ENCODE measurements around the gene NPPA. TPM values are rescaled to one million over a fixed set of nuclear protein-coding genes. Genes with fewer than 3 reads are reported as not detected.

Gene NPPA
- total and polyA plus RNA-seq, 9 of the 15 experiments (the other 6 are each of a cell fraction or from before 2014, with no cell fraction given) = not detected

GRCh38 chr1:11858968-11859871, 11.6 kb upstream of the NPPA start (continued):
- TF ChIP-seq ATF2 (CRISPR knock-in tag; IDR thresholded peaks at IDR 0.05) = peak; percentile 73; the same call in 1 of the 2 replicates
- TF ChIP-seq ZBTB5 (IDR thresholded peaks at IDR 0.05) = no peak
- no peak for TF ChIP-seq ZKSCAN3 (CRISPR knock-in tag; IDR thresholded peaks at IDR 0.05)
- 0 out of 2 replicates have a peak, but pooled peaks have one; percentile 33 for TF ChIP-seq MTA3 (IDR thresholded peaks at IDR 0.05; ENCODE audit: borderline replicate concordance)
- TF ChIP-seq, protein P1, sequence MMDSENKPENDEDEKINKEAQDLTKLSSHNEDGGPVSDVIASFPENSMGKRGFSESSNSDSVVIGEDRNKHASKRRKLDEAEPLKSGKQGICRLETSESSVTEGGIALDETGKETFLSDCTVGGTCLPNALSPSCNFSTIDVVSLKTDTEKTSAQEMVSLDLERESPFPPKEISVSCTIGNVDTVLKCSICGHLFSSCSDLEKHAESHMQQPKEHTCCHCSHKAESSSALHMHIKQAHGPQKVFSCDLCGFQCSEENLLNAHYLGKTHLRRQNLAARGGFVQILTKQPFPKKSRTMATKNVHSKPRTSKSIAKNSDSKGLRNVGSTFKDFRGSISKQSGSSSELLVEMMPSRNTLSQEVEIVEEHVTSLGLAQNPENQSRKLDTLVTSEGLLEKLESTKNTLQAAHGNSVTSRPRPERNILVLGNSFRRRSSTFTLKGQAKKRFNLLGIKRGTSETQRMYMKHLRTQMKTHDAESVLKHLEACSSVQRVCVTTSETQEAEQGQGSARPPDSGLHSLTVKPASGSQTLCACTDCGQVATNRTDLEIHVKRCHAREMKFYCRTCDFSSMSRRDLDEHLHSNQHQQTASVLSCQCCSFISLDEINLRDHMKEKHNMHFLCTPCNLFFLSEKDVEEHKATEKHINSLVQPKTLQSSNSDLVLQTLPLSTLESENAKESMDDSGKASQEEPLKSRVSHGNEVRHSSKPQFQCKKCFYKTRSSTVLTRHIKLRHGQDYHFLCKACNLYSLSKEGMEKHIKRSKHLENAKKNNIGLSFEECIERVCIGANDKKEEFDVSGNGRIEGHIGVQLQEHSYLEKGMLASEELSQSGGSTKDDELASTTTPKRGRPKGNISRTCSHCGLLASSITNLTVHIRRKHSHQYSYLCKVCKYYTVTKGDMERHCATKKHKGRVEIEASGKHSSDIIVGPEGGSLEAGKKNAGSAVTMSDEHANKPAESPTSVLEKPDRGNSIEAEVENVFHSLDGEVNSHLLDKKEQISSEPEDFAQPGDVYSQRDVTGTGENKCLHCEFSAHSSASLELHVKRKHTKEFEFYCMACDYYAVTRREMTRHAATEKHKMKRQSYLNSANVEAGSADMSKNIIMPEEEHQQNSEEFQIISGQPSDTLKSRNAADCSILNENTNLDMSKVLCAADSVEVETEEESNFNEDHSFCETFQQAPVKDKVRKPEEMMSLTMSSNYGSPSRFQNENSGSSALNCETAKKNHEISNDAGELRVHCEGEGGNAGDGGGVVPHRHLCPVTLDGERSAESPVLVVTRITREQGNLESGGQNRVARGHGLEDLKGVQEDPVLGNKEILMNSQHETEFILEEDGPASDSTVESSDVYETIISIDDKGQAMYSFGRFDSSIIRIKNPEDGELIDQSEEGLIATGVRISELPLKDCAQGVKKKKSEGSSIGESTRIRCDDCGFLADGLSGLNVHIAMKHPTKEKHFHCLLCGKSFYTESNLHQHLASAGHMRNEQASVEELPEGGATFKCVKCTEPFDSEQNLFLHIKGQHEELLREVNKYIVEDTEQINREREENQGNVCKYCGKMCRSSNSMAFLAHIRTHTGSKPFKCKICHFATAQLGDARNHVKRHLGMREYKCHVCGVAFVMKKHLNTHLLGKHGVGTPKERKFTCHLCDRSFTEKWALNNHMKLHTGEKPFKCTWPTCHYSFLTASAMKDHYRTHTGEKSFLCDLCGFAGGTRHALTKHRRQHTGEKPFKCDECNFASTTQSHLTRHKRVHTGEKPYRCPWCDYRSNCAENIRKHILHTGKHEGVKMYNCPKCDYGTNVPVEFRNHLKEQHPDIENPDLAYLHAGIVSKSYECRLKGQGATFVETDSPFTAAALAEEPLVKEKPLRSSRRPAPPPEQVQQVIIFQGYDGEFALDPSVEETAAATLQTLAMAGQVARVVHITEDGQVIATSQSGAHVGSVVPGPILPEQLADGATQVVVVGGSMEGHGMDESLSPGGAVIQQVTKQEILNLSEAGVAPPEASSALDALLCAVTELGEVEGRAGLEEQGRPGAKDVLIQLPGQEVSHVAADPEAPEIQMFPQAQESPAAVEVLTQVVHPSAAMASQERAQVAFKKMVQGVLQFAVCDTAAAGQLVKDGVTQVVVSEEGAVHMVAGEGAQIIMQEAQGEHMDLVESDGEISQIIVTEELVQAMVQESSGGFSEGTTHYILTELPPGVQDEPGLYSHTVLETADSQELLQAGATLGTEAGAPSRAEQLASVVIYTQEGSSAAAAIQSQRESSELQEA (IDR thresholded peaks at IDR 0.05; ENCODE audit: low read depth) = no peak
- no peak for TF ChIP-seq MAFF (IDR thresholded peaks at IDR 0.05; ENCODE audit: low read length)
- 0 out of 2 replicates have a peak, but pooled peaks have one; percentile 39 for TF ChIP-seq SMAD3 (CRISPR knock-in tag; conservative IDR thresholded peaks at IDR 0.05)
- peak; percentile 69; the same call in 1 of the 2 replicates for TF ChIP-seq NCOA1 (IDR thresholded peaks at IDR 0.05; ENCODE audit: low read depth)
- TF ChIP-seq, protein P2, sequence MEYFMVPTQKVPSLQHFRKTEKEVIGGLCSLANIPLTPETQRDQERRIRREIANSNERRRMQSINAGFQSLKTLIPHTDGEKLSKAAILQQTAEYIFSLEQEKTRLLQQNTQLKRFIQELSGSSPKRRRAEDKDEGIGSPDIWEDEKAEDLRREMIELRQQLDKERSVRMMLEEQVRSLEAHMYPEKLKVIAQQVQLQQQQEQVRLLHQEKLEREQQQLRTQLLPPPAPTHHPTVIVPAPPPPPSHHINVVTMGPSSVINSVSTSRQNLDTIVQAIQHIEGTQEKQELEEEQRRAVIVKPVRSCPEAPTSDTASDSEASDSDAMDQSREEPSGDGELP (CRISPR knock-in tag; IDR thresholded peaks at IDR 0.05; ENCODE audit: borderline replicate concordance) = peak; percentile 92
- peak in 1 of 2 experiments; percentile 77; a peak in 1 of 4 replicates for TF ChIP-seq FOXA3 (CRISPR knock-in tag; conservative IDR thresholded peaks at IDR 0.05 in 1 of 2, IDR thresholded peaks at IDR 0.05 in 1 of 2)
- TF ChIP-seq DMBX1 (CRISPR knock-in tag; IDR thresholded peaks at IDR 0.05; ENCODE audit: borderline replicate concordance) = peak; percentile 89
- no peak for TF ChIP-seq FOXK1 (CRISPR knock-in tag; IDR thresholded peaks at IDR 0.05; ENCODE audit: borderline replicate concordance)
- TF ChIP-seq SLC30A9 (CRISPR knock-in tag; IDR thresholded peaks at IDR 0.05) = no peak

Measured in K562 (cell line).